GM12878 (cell line): ENCODE measurements around the gene PABPC1L. TPM values are rescaled to one million over a fixed set of nuclear protein-coding genes. Genes with fewer than 3 reads are reported as not detected.
A peak's percentile ranks its signal among the peaks of the same experiment; 100 is the strongest.

Source experiments
- ATF7 ChIP-seq: fragments of 450-650 bp; IDR thresholded peaks from 2 replicates; pipeline ENCODE4 v1.6.1; 2016; ENCODE audit warnings: low read depth, mild to moderate bottlenecking
- DPF2 ChIP-seq: fragments of 450-650 bp; IDR thresholded peaks from 2 replicates; pipeline ENCODE4 v1.6.1; 2017; ENCODE audit warnings: mild to moderate bottlenecking
- IRF4 ChIP-seq: IDR thresholded peaks from 2 replicates; pipeline ENCODE4 v1.6.1; 2011; ENCODE audit warnings: low read depth, low read length
- KLF5 ChIP-seq: fragments of 450-650 bp; IDR thresholded peaks from 2 replicates; pipeline ENCODE4 v1.6.1; 2014; ENCODE audit warnings: mild to moderate bottlenecking; ENCODE audit not compliant: partially characterized antibody
- LARP7 ChIP-seq: fragments of 450-650 bp; IDR thresholded peaks from 2 replicates; pipeline ENCODE4 v1.6.1; 2017; ENCODE audit warnings: mild to moderate bottlenecking
- MTA3 ChIP-seq: IDR thresholded peaks from 2 replicates; pipeline ENCODE4 v1.6.1; 2012; ENCODE audit warnings: low read length, inconsistent platforms, borderline replicate concordance
- SRF ChIP-seq, 2 experiments: IDR thresholded peaks; 2 replicates each; pipeline ENCODE4 v1.6.1; 2011; ENCODE audit warnings: low read depth in 2 of 2, low read length in 2 of 2, mild to moderate bottlenecking in 1 of 2, moderate library complexity in 1 of 2
- TAF1 ChIP-seq: IDR thresholded peaks from 2 replicates; pipeline ENCODE4 v1.6.1; 2011; ENCODE audit warnings: mild to moderate bottlenecking, low read depth, low read length, borderline replicate concordance
- polyA plus RNA-seq, 11 experiments: library from polyadenylated mRNA; depleted of rRNA in 4 of 11; unstranded in 6 of 11; stranded (reverse) in 5 of 11; fragments of >200 nt; fragmentation: Nextera tagmentation in 4 of 11; fragmentation: Illumina TruSeq in 1 of 11; extraction: Ambion mirVana in 4 of 11; extraction: Trizol in 1 of 11; gene quantifications; 1 replicate in 1 of 11; 2 replicates in 10 of 11; pipeline versions ENCODE4 v1.2.1 to v1.2.3, GENCODE V29; 2011 to 2016; ENCODE audit warnings: inconsistent platforms in 2 of 11, missing spikeins in 2 of 11, low read depth in 1 of 11
- total RNA-seq, 4 experiments: library from RNA; depleted of rRNA in 3 of 4; stranded (reverse); fragments of >200 nt in 3 of 4; fragmentation: Illumina TruSeq in 1 of 4; extraction: Trizol in 1 of 4; gene quantifications; 2 replicates each; pipeline versions ENCODE4 v1.2.1 to v1.2.3, GENCODE V29; 2013 to 2021
- TF ChIP-seq, protein P1 (sequence below): fragments of 450-650 bp; IDR thresholded peaks from 2 replicates; pipeline ENCODE4 v1.6.1; 2017; ENCODE audit warnings: mild to moderate bottlenecking, moderate library complexity
- TF ChIP-seq, protein P2 (sequence below): fragments of 450-650 bp; formaldehyde crosslinking; IDR thresholded peaks from 2 replicates; pipeline ENCODE4 v1.4.0; 2022; ENCODE audit warnings: mild to moderate bottlenecking, moderate library complexity
- TF ChIP-seq, protein P3 (sequence below): IDR thresholded peaks from 2 replicates; pipeline ENCODE4 v1.6.1; 2011; ENCODE audit warnings: borderline replicate concordance, low read depth, mild to moderate bottlenecking, moderate library complexity, low read length; ENCODE audit not compliant: insufficient read depth, poor library complexity, severe bottlenecking
- TF ChIP-seq, protein P4 (sequence below): fragments of 450-650 bp; IDR thresholded peaks from 2 replicates; pipeline ENCODE4 v1.6.1; 2017; ENCODE audit warnings: borderline replicate concordance
- TF ChIP-seq, protein P5 (sequence below): fragments of 450-650 bp; conservative IDR thresholded peaks from 2 replicates; pipeline ENCODE4 v1.6.1; 2017; ENCODE audit warnings: mild to moderate bottlenecking, moderate library complexity

Gene PABPC1L
- total and polyA plus RNA-seq, 10 of the 15 experiments (the other 5 are each of a cell fraction or from before 2014, with no cell fraction given) = 6.1 to 66.8 (median 11.9) TPM

DNA sequence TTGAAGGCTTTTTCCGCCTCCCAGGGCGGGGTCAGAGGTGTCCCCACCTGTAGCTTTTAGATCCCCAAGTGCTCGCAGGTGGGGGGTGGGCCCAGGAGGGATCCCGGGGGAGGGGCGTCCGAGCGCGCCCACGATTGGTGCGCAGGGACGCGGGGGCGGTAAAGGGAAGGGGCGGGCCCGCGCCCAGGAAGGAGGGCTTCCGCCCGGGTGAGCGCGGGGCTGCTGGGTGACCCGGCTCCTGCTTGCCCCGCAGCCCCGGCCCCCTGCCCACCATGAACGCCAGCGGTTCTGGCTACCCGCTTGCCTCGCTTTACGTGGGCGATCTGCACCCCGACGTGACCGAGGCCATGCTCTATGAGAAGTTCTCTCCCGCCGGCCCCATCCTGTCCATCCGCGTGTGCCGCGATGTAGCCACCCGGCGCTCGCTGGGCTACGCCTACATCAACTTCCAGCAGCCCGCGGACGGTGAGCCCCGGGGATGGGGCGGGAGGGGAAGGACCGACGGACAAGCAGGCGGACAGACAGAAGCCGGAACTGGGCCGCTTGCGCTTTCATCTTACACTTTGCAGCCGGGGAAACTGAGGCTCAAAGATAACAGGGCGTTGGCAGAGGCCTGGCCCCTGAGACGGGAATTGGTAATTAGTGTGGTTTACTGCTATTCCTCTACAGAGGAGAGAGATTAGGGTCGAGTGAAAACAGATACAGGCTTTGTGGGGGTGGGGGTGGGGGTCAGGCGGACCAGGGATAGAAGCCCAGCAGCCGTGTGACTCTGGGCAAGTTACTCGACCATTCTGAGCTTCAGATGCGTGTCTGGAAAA is at the start of gene PABPC1L (continued):
- TF ChIP-seq, protein P1, sequence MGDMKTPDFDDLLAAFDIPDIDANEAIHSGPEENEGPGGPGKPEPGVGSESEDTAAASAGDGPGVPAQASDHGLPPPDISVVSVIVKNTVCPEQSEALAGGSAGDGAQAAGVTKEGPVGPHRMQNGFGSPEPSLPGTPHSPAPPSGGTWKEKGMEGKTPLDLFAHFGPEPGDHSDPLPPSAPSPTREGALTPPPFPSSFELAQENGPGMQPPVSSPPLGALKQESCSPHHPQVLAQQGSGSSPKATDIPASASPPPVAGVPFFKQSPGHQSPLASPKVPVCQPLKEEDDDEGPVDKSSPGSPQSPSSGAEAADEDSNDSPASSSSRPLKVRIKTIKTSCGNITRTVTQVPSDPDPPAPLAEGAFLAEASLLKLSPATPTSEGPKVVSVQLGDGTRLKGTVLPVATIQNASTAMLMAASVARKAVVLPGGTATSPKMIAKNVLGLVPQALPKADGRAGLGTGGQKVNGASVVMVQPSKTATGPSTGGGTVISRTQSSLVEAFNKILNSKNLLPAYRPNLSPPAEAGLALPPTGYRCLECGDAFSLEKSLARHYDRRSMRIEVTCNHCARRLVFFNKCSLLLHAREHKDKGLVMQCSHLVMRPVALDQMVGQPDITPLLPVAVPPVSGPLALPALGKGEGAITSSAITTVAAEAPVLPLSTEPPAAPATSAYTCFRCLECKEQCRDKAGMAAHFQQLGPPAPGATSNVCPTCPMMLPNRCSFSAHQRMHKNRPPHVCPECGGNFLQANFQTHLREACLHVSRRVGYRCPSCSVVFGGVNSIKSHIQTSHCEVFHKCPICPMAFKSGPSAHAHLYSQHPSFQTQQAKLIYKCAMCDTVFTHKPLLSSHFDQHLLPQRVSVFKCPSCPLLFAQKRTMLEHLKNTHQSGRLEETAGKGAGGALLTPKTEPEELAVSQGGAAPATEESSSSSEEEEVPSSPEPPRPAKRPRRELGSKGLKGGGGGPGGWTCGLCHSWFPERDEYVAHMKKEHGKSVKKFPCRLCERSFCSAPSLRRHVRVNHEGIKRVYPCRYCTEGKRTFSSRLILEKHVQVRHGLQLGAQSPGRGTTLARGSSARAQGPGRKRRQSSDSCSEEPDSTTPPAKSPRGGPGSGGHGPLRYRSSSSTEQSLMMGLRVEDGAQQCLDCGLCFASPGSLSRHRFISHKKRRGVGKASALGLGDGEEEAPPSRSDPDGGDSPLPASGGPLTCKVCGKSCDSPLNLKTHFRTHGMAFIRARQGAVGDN = peak; percentile 62
- no peak for TF ChIP-seq ATF7
- TF ChIP-seq LARP7 = peak; percentile 39; the same call in 1 of the 2 replicates
- TF ChIP-seq SRF (IDR thresholded peaks at IDR 0.05; ENCODE audit: low read depth in 2 of 2, low read length in 2 of 2) = peak; percentile 72 to 91
- TF ChIP-seq, protein P2, sequence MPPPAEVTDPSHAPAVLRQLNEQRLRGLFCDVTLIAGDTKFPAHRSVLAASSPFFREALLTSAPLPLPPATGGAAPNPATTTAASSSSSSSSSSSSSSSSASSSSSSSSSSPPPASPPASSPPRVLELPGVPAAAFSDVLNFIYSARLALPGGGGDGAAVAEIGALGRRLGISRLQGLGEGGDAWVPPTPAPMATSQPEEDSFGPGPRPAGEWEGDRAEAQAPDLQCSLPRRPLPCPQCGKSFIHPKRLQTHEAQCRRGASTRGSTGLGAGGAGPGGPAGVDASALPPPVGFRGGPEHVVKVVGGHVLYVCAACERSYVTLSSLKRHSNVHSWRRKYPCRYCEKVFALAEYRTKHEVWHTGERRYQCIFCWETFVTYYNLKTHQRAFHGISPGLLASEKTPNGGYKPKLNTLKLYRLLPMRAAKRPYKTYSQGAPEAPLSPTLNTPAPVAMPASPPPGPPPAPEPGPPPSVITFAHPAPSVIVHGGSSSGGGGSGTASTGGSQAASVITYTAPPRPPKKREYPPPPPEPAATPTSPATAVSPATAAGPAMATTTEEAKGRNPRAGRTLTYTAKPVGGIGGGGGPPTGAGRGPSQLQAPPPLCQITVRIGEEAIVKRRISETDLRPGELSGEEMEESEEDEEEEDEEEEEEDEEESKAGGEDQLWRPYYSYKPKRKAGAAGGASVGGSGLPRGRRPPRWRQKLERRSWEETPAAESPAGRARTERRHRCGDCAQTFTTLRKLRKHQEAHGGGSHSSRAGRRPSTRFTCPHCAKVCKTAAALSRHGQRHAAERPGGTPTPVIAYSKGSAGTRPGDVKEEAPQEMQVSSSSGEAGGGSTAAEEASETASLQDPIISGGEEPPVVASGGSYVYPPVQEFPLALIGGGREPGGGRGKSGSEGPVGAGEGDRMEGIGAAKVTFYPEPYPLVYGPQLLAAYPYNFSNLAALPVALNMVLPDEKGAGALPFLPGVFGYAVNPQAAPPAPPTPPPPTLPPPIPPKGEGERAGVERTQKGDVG (CRISPR knock-in tag) = no peak
- peak; percentile 37; the same call in 1 of the 2 replicates for TF ChIP-seq DPF2
- 0 out of 2 replicates have a peak, but pooled peaks have one; percentile 10 for TF ChIP-seq MTA3
- TF ChIP-seq, protein P3, sequence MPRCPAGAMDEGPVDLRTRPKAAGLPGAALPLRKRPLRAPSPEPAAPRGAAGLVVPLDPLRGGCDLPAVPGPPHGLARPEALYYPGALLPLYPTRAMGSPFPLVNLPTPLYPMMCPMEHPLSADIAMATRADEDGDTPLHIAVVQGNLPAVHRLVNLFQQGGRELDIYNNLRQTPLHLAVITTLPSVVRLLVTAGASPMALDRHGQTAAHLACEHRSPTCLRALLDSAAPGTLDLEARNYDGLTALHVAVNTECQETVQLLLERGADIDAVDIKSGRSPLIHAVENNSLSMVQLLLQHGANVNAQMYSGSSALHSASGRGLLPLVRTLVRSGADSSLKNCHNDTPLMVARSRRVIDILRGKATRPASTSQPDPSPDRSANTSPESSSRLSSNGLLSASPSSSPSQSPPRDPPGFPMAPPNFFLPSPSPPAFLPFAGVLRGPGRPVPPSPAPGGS = peak; percentile 84
- TF ChIP-seq, protein P4, sequence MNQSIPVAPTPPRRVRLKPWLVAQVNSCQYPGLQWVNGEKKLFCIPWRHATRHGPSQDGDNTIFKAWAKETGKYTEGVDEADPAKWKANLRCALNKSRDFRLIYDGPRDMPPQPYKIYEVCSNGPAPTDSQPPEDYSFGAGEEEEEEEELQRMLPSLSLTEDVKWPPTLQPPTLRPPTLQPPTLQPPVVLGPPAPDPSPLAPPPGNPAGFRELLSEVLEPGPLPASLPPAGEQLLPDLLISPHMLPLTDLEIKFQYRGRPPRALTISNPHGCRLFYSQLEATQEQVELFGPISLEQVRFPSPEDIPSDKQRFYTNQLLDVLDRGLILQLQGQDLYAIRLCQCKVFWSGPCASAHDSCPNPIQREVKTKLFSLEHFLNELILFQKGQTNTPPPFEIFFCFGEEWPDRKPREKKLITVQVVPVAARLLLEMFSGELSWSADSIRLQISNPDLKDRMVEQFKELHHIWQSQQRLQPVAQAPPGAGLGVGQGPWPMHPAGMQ = no peak
- no peak for TF ChIP-seq KLF5
- no peak for TF ChIP-seq TAF1
- no peak for TF ChIP-seq IRF4
- TF ChIP-seq, protein P5, sequence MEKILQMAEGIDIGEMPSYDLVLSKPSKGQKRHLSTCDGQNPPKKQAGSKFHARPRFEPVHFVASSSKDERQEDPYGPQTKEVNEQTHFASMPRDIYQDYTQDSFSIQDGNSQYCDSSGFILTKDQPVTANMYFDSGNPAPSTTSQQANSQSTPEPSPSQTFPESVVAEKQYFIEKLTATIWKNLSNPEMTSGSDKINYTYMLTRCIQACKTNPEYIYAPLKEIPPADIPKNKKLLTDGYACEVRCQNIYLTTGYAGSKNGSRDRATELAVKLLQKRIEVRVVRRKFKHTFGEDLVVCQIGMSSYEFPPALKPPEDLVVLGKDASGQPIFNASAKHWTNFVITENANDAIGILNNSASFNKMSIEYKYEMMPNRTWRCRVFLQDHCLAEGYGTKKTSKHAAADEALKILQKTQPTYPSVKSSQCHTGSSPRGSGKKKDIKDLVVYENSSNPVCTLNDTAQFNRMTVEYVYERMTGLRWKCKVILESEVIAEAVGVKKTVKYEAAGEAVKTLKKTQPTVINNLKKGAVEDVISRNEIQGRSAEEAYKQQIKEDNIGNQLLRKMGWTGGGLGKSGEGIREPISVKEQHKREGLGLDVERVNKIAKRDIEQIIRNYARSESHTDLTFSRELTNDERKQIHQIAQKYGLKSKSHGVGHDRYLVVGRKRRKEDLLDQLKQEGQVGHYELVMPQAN = peak; percentile 89
